HepG2 (cell line): Measurements from ENCODE around the gene ZNF506.

ENCODE experiments used
- MAFF ChIP-seq: IDR thresholded peaks from 2 replicates; pipeline ENCODE4 v1.6.1; 2011; ENCODE audit warnings: low read depth, low read length, improper control_type of control experiment
- MYC ChIP-seq: sonication (generic); formaldehyde crosslinking; IDR thresholded peaks from 2 replicates; pipeline ENCODE4 v1.9.0; 2021; ENCODE audit warnings: missing genetic modification reagents, borderline replicate concordance
- RXRA ChIP-seq: sonication (generic); formaldehyde crosslinking; IDR thresholded peaks from 2 replicates; pipeline ENCODE4 v1.5.1; 2020; ENCODE audit warnings: missing genetic modification reagents
- SRSF1 ChIP-seq: fragments of 200-400 bp; formaldehyde crosslinking; optimal IDR thresholded peaks from 2 replicates; pipeline ENCODE3; 2017; ENCODE audit warnings: mild to moderate bottlenecking, low read depth, low read length, moderate library complexity
- ZBTB3 ChIP-seq: sonication (generic); formaldehyde crosslinking; IDR thresholded peaks from 2 replicates; pipeline ENCODE4 v1.4.0; 2020; ENCODE audit warnings: low read depth, mild to moderate bottlenecking, moderate library complexity, missing genetic modification reagents, borderline replicate concordance
- ZBTB8A ChIP-seq: sonication (generic); formaldehyde crosslinking; IDR thresholded peaks from 2 replicates; pipeline ENCODE4 v1.4.0; 2020; ENCODE audit warnings: mild to moderate bottlenecking, low read depth, missing genetic modification reagents, borderline replicate concordance

DNA sequence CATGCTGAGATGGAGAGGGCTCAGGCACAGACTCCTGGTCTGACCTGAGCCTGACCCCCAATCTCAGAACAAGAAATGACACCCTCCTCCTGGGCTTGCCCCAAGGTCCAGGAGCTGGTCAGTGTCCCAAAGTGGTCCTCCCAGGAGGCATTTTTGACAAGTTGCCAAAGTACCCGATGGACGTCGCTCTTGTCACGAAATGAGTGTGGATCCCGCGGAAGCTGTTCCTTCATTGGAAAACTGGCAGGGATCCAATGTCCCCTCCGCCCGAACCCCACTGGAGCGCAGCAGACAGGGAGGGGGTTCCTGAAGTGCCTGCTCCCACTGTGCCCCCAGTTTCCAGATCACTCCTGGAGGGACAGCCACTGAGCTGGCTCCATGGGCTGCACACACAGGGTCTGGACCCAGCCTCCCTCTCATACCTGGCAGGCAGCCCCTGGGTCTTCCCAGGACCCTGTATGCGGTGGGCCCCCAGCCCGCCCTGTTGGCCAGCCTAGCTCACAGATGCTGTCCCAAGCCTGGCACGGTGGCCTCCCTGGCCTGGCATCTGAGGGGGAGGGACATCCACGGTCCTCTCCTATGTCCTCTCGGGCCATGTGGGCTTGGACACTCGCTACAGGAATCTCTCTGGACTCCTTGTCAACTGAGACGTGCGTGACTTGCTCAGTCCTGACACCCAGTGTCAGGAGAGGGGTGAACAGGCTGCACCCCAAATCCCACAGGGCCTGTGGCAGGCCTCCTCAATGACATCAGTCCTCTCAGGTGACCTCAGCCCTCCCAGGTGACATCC is 75.9 kb downstream of the ZNF506 start:
- no peak for TF ChIP-seq ZBTB8A (CRISPR knock-in tag)
- no peak for TF ChIP-seq MAFF
- TF ChIP-seq RXRA (CRISPR knock-in tag), result no peak
- TF ChIP-seq MYC (CRISPR knock-in tag), result no peak
- TF ChIP-seq SRSF1, result no peak
- TF ChIP-seq ZBTB3 (CRISPR knock-in tag), result no peak
